ENCODE results near the gene SDHA.
"Not testable (repeated sequence)": the region's sequence is repeated elsewhere in the genome, so short reads cannot be mapped to it uniquely, and the experiment has no call there.

SDHA gene

GRCh38 chr5:243683-244367 is 25.7 kb downstream of the SDHA start:
- FAIRE-seq; DNase-seq (ENCODE audit: insufficient read length, low spot score): not testable (repeated sequence)

- FAIRE-seq; DNase-seq (ENCODE audit: insufficient read length, low spot score): not testable (repeated sequence)
Observed at GRCh38 chr5:245717-246116, 27.6 kb downstream of the SDHA start.

- DNase-seq (ENCODE audit: insufficient read length, low spot score), result not testable (repeated sequence)
Observed at GRCh38 chr5:250396-250795, 32.3 kb downstream of the SDHA start.

GRCh38 chr5:251016-251415 is 32.9 kb downstream of the SDHA start:
- FAIRE-seq, result not testable (repeated sequence)

More at GRCh38 chr5:250396-250795, 32.3 kb downstream of the SDHA start:
- FAIRE-seq, result not testable (repeated sequence)

GRCh38 chr5:251538-251937 is 33.4 kb downstream of the SDHA start:
- DNase-seq (ENCODE audit: insufficient read length, low spot score); FAIRE-seq: not testable (repeated sequence)

More at GRCh38 chr5:251016-251415, 32.9 kb downstream of the SDHA start:
- not testable (repeated sequence) for DNase-seq (ENCODE audit: insufficient read length, low spot score)

- not testable (repeated sequence) for FAIRE-seq; DNase-seq (ENCODE audit: insufficient read length, low spot score)
Observed at GRCh38 chr5:251975-252374, 33.9 kb downstream of the SDHA start.

- DNase-seq (ENCODE audit: insufficient read length, low spot score), result no peak
- TF ChIP-seq POLR2A (IDR thresholded peaks at IDR 0.05; ENCODE audit: low read depth, low read length), result no peak
- no peak for FAIRE-seq
Observed at GRCh38 chr5:252546-252945, 34.4 kb downstream of the SDHA start.

GRCh38 chr5:254322-254721 is 36.2 kb downstream of the SDHA start:
- FAIRE-seq; DNase-seq (ENCODE audit: insufficient read length, low spot score): not testable (repeated sequence)

GRCh38 chr5:255116-255515 is 37.0 kb downstream of the SDHA start:
- not testable (repeated sequence) for FAIRE-seq; DNase-seq (ENCODE audit: insufficient read length, low spot score)

- not testable (repeated sequence) for DNase-seq (ENCODE audit: insufficient read length, low spot score); FAIRE-seq
Observed at GRCh38 chr5:256347-256746, 38.2 kb downstream of the SDHA start.

- TF ChIP-seq POLR2A (IDR thresholded peaks at IDR 0.05; ENCODE audit: low read depth, low read length), result no peak
- DNase-seq (ENCODE audit: insufficient read length, low spot score) (no peak), FAIRE-seq (no peak)
Observed at GRCh38 chr5:257148-257547, 39.0 kb downstream of the SDHA start.

- not testable (repeated sequence) for FAIRE-seq
Observed at GRCh38 chr5:263275-263974, 45.3 kb downstream of the SDHA start.

GRCh38 chr5:264338-264737 is 46.2 kb downstream of the SDHA start:
- DNase-seq (ENCODE audit: insufficient read length, low spot score), result no peak
- no peak for TF ChIP-seq POLR2A (IDR thresholded peaks at IDR 0.05; ENCODE audit: low read depth, low read length)
- FAIRE-seq, result no peak

More at GRCh38 chr5:263275-263974, 45.3 kb downstream of the SDHA start:
- DNase-seq (ENCODE audit: insufficient read length, low spot score), result peak; percentile 38

- FAIRE-seq, result not testable (repeated sequence)
Observed at GRCh38 chr5:266311-267026, 48.3 kb downstream of the SDHA start.

GRCh38 chr5:267716-268115 is 49.6 kb downstream of the SDHA start:
- TF ChIP-seq POLR2A (IDR thresholded peaks at IDR 0.05; ENCODE audit: low read depth, low read length), result no peak
- no peak for DNase-seq (ENCODE audit: insufficient read length, low spot score)
- FAIRE-seq, result no peak

More at GRCh38 chr5:266311-267026, 48.3 kb downstream of the SDHA start:
- not testable (repeated sequence) for DNase-seq (ENCODE audit: insufficient read length, low spot score)

All from H54 (cell line).